K562 (cell line): ENCODE data around the gene PRKAR2B. TPM values are rescaled to one million over a fixed set of nuclear protein-coding genes. Genes with fewer than 3 reads are reported as not detected.

Experiments
- ARID1B ChIP-seq: fragments of 450-650 bp; IDR thresholded peaks from 2 replicates; pipeline ENCODE4 v1.6.1; 2016; ENCODE audit warnings: antibody characterized with exemption, mild to moderate bottlenecking, inconsistent platforms
- CBFA2T3 ChIP-seq: fragments of 450-650 bp; IDR thresholded peaks from 2 replicates; pipeline ENCODE4 v1.6.1; 2017
- CTBP1 ChIP-seq: fragments of 450-650 bp; IDR thresholded peaks from 2 replicates; pipeline ENCODE4 v1.6.1; 2016; ENCODE audit warnings: borderline replicate concordance
- DMBX1 ChIP-seq: fragments of 250-450 bp; sonication (Bioruptor Pico); IDR thresholded peaks from 2 replicates; pipeline ENCODE4 v1.8.0; 2022; ENCODE audit warnings: inconsistent platforms, mild to moderate bottlenecking, moderate library complexity, borderline replicate concordance
- EHMT2 ChIP-seq: fragments of 450-650 bp; IDR thresholded peaks from 2 replicates; pipeline ENCODE4 v1.6.1; 2018; ENCODE audit warnings: antibody characterized with exemption
- HDAC8 ChIP-seq: fragments of 450-650 bp; IDR thresholded peaks from 2 replicates; pipeline ENCODE4 v1.6.1; 2016; ENCODE audit warnings: mild to moderate bottlenecking, missing genetic modification characterization, moderate library complexity, missing compliant biosample characterization
- HEY1 ChIP-seq: fragments of 250-450 bp; sonication (Bioruptor Pico); IDR thresholded peaks from 2 replicates; pipeline ENCODE4 v1.5.0; 2020; ENCODE audit warnings: mild to moderate bottlenecking, moderate library complexity, borderline replicate concordance
- JUND ChIP-seq, 2 experiments: IDR thresholded peaks; 2 replicates in 1 of 2; 3 replicates in 1 of 2; pipeline ENCODE4 v1.6.1; 2011; ENCODE audit warnings: borderline replicate concordance in 2 of 2, low read depth in 2 of 2, low read length in 2 of 2, improper control_type of control experiment in 1 of 2, missing biosample characterization in 1 of 2, missing genetic modification characterization in 1 of 2, missing genetic modification reagents in 1 of 2
- KLF13 ChIP-seq: fragments of 450-650 bp; IDR thresholded peaks from 2 replicates; pipeline ENCODE4 v1.6.1; 2016; ENCODE audit warnings: missing genetic modification characterization, low read depth, mild to moderate bottlenecking, missing compliant biosample characterization, moderate library complexity, borderline replicate concordance
- MCM3 ChIP-seq: fragments of 450-650 bp; IDR thresholded peaks from 2 replicates; pipeline ENCODE4 v1.6.1; 2016
- MECOM ChIP-seq: fragments of 250-450 bp; sonication (Bioruptor Pico); IDR thresholded peaks from 2 replicates; pipeline ENCODE4 v1.8.0; 2022; ENCODE audit warnings: inconsistent platforms
- MEF2D ChIP-seq: conservative IDR thresholded peaks from 2 replicates; pipeline ENCODE4 v1.6.1; 2016; ENCODE audit warnings: low read depth, missing genetic modification characterization, missing compliant biosample characterization
- NR4A1 ChIP-seq, 2 experiments: fragments of 250-450 bp in 1 of 2; fragments of 450-650 bp in 1 of 2; sonication (Bioruptor Pico) in 1 of 2; IDR thresholded peaks; 2 replicates each; pipeline versions ENCODE4 v1.4.0 to v1.6.1; 2016 to 2020; ENCODE audit warnings: mild to moderate bottlenecking in 2 of 2, missing compliant biosample characterization in 1 of 2, missing genetic modification characterization in 1 of 2, moderate library complexity in 1 of 2
- PTBP1 ChIP-seq: fragments of 200-400 bp; formaldehyde crosslinking; IDR thresholded peaks from 2 replicates; pipeline ENCODE4 v1.6.1; 2017; ENCODE audit warnings: low read depth, low read length
- RAD21 ChIP-seq, 2 experiments: fragments of 250-450 bp in 1 of 2; fragments of 450-650 bp in 1 of 2; sonication (Bioruptor Pico) in 1 of 2; formaldehyde crosslinking in 1 of 2; IDR thresholded peaks in 1 of 2; conservative IDR thresholded peaks in 1 of 2; 2 replicates each; pipeline versions ENCODE4 v1.4.0 to v1.8.0; 2020 to 2022; ENCODE audit warnings: mild to moderate bottlenecking in 2 of 2, moderate library complexity in 1 of 2
- RBM14 ChIP-seq: fragments of 200-400 bp; formaldehyde crosslinking; IDR thresholded peaks from 2 replicates; pipeline ENCODE4 v1.6.1; 2018; ENCODE audit warnings: low read depth, mild to moderate bottlenecking, low read length, moderate library complexity, borderline replicate concordance; ENCODE audit not compliant: insufficient read depth
- RBM25 ChIP-seq: fragments of 200-400 bp; formaldehyde crosslinking; IDR thresholded peaks from 2 replicates; pipeline ENCODE4 v1.6.1; 2018; ENCODE audit warnings: low read length, low read depth, moderate library complexity; ENCODE audit not compliant: severe bottlenecking
- SIN3B ChIP-seq: fragments of 450-650 bp; IDR thresholded peaks from 2 replicates; pipeline ENCODE4 v1.6.1; 2017; ENCODE audit warnings: low read depth, mild to moderate bottlenecking, moderate library complexity
- STAG1 ChIP-seq: sonication (generic); formaldehyde crosslinking; IDR thresholded peaks from 2 replicates; pipeline ENCODE4 v1.5.0; 2020; ENCODE audit warnings: missing genetic modification reagents, borderline replicate concordance
- STAT5B ChIP-seq: fragments of 250-450 bp; sonication (Bioruptor Pico); IDR thresholded peaks from 2 replicates; pipeline ENCODE4 v1.8.0; 2021; ENCODE audit warnings: mild to moderate bottlenecking, inconsistent platforms
- ZBTB1 ChIP-seq: sonication (generic); formaldehyde crosslinking; IDR thresholded peaks from 2 replicates; pipeline ENCODE4 v1.8.1; 2023; ENCODE audit warnings: missing genetic modification reagents, low read depth, mild to moderate bottlenecking, borderline replicate concordance
- ZNF134 ChIP-seq: fragments of 250-450 bp; sonication (Bioruptor Pico); conservative IDR thresholded peaks from 2 replicates; pipeline ENCODE4 v1.4.0; 2020
- ZNF696 ChIP-seq: fragments of 250-450 bp; sonication (Bioruptor Pico); conservative IDR thresholded peaks from 2 replicates; pipeline ENCODE4 v1.4.0; 2020; ENCODE audit warnings: mild to moderate bottlenecking, moderate library complexity
- ZNF707 ChIP-seq: fragments of 250-450 bp; sonication (Bioruptor Pico); conservative IDR thresholded peaks from 2 replicates; pipeline ENCODE4 v1.8.0; 2022; ENCODE audit warnings: inconsistent platforms, mild to moderate bottlenecking, moderate library complexity
- polyA plus RNA-seq, 8 experiments: library from polyadenylated mRNA; depleted of rRNA in 4 of 8; stranded (reverse) in 5 of 8; unstranded in 3 of 8; fragments of >200 nt; fragmentation: Nextera tagmentation in 2 of 8; fragmentation: Illumina TruSeq in 1 of 8; extraction: Ambion mirVana in 2 of 8; extraction: Trizol in 1 of 8; gene quantifications; 2 replicates each; pipeline versions ENCODE4 v1.2.1 to v1.2.3, GENCODE V29; 2011 to 2014; ENCODE audit warnings: inconsistent platforms in 1 of 8, missing spikeins in 1 of 8
- total RNA-seq, 7 experiments: library from RNA; depleted of rRNA in 6 of 7; stranded (reverse); fragments of >200 nt in 6 of 7; fragmentation: Illumina TruSeq in 2 of 7; extraction: Trizol in 2 of 7; gene quantifications; 2 replicates each; pipeline versions ENCODE4 v1.2.1 to v1.2.3, GENCODE V29; 2011 to 2021; ENCODE audit warnings: low replicate concordance in 1 of 7
- TF ChIP-seq, protein P1 (sequence below): IDR thresholded peaks from 2 replicates; pipeline ENCODE4 v1.6.1; 2011; ENCODE audit not compliant: insufficient read length; ENCODE audit errors: extremely low read depth
- TF ChIP-seq, protein P2 (sequence below): sonication (generic); formaldehyde crosslinking; IDR thresholded peaks from 2 replicates; pipeline ENCODE4 v1.8.0; 2022; ENCODE audit warnings: mild to moderate bottlenecking, low read depth, missing genetic modification reagents
- TF ChIP-seq, protein P3 (sequence below), 2 experiments: IDR thresholded peaks; 2 replicates each; pipeline ENCODE4 v1.6.1; 2011; ENCODE audit warnings: borderline replicate concordance in 1 of 2, control low read depth in 1 of 2, low read depth in 1 of 2, low read length in 1 of 2, mild to moderate bottlenecking in 1 of 2, mixed read lengths in 1 of 2, moderate library complexity in 1 of 2; ENCODE audit not compliant: insufficient read depth in 1 of 2, insufficient read length in 1 of 2, poor library complexity in 1 of 2, severe bottlenecking in 1 of 2; ENCODE audit errors: extremely low read depth in 1 of 2

PRKAR2B gene
- total and polyA plus RNA-seq, 9 of the 15 experiments (the other 6 are each of a cell fraction or from before 2014, with no cell fraction given) = 59.0 to 173 (median 129) TPM

DNA sequence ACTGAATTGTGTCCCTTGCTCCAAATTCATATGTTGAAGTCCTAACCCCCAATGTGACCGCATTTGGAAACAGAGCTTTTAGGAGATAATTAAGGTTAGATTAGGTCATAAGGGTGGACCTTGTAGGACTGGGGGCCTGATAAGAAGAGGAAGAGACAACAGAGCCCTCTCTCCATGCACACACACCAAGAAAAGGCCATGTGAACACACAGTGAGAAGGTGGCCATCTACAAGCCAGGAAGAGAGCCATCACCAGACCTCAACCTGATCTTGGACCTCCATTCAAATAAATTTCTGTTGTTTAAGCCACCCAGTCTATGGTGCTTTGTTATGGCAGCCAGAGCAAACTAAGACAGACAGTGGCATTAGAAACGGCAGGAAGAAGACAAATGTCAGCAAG lies 12.5 kb upstream of the PRKAR2B start (continued):
- TF ChIP-seq, protein P1, sequence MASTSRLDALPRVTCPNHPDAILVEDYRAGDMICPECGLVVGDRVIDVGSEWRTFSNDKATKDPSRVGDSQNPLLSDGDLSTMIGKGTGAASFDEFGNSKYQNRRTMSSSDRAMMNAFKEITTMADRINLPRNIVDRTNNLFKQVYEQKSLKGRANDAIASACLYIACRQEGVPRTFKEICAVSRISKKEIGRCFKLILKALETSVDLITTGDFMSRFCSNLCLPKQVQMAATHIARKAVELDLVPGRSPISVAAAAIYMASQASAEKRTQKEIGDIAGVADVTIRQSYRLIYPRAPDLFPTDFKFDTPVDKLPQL = no peak
- TF ChIP-seq ZNF134 (CRISPR knock-in tag) = no peak
- TF ChIP-seq JUND (IDR thresholded peaks at IDR 0.05; ENCODE audit: borderline replicate concordance, low read depth, low read length) = peak; percentile 73
- peak; percentile 54; the same call in 2 of the 3 replicates for TF ChIP-seq JUND (tag; IDR thresholded peaks at IDR 0.05; ENCODE audit: borderline replicate concordance, low read depth, low read length)
- no peak for TF ChIP-seq HEY1 (CRISPR knock-in tag)
- peak; percentile 59; the same call in 1 of the 2 replicates for TF ChIP-seq MEF2D (tag)
- TF ChIP-seq RBM14 = no peak
- TF ChIP-seq, protein P2, sequence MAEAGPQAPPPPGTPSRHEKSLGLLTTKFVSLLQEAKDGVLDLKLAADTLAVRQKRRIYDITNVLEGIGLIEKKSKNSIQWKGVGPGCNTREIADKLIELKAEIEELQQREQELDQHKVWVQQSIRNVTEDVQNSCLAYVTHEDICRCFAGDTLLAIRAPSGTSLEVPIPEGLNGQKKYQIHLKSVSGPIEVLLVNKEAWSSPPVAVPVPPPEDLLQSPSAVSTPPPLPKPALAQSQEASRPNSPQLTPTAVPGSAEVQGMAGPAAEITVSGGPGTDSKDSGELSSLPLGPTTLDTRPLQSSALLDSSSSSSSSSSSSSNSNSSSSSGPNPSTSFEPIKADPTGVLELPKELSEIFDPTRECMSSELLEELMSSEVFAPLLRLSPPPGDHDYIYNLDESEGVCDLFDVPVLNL (CRISPR knock-in tag) = no peak
- TF ChIP-seq CBFA2T3 = peak; percentile 63
- peak; percentile 68 for TF ChIP-seq EHMT2
- TF ChIP-seq, protein P3, sequence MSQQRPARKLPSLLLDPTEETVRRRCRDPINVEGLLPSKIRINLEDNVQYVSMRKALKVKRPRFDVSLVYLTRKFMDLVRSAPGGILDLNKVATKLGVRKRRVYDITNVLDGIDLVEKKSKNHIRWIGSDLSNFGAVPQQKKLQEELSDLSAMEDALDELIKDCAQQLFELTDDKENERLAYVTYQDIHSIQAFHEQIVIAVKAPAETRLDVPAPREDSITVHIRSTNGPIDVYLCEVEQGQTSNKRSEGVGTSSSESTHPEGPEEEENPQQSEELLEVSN (IDR thresholded peaks at IDR 0.05; ENCODE audit: borderline replicate concordance in 1 of 2, extremely low read depth in 1 of 2, insufficient read depth in 1 of 2, insufficient read length in 1 of 2, low read depth in 1 of 2, low read length in 1 of 2, poor library complexity in 1 of 2, severe bottlenecking in 1 of 2) = no peak
- peak; percentile 72 for TF ChIP-seq ARID1B
- TF ChIP-seq ZNF696 (CRISPR knock-in tag) = no peak
- TF ChIP-seq PTBP1 = no peak
- TF ChIP-seq CTBP1 = peak; percentile 54; the same call in 1 of the 2 replicates
- no peak for TF ChIP-seq ZNF707
- 0 out of 2 replicates have a peak, but pooled peaks have one; percentile 41 for TF ChIP-seq HDAC8 (tag)
- TF ChIP-seq STAT5B (CRISPR knock-in tag) = no peak
- no peak for TF ChIP-seq ZBTB1
- no peak for TF ChIP-seq STAG1 (CRISPR knock-in tag)
- TF ChIP-seq NR4A1 (CRISPR knock-in tag; IDR thresholded peaks at IDR 0.05) = no peak
- TF ChIP-seq NR4A1 (tag; IDR thresholded peaks at IDR 0.05) = peak; percentile 78
- no peak for TF ChIP-seq KLF13 (tag)
- TF ChIP-seq RAD21 (CRISPR knock-in tag; conservative IDR thresholded peaks at IDR 0.05 in 1 of 2, IDR thresholded peaks at IDR 0.05 in 1 of 2) = no peak
- TF ChIP-seq DMBX1 = peak; percentile 49; the same call in 1 of the 2 replicates
- TF ChIP-seq MCM3 = no peak
- TF ChIP-seq RBM25 = no peak
- peak; percentile 64; the same call in 1 of the 2 replicates for TF ChIP-seq MECOM (CRISPR knock-in tag)
- TF ChIP-seq SIN3B = no peak
